Measurements from ENCODE around the gene WDR37.

WDR37 gene

GRCh38 chr10:1149793-1150637 lies 93.8 kb downstream of the WDR37 start:
- H3K36me3 Mint-ChIP-seq (ENCODE audit: low read depth): peaks cover 6% of the 10 kb centered on the region
- H3K27me3 Mint-ChIP-seq (ENCODE audit: low read depth, poor library complexity): peaks cover 5% of the 10 kb centered on the region
- no peak overlapping the region for H3K4me3 Mint-ChIP-seq
- no peak overlapping the region for H3K27ac Mint-ChIP-seq
- H3K9me3 Mint-ChIP-seq: peaks cover 28% of the 10 kb centered on the region
- no peak for DNase-seq
- peaks cover 32% of the 10 kb centered on the region for H3K4me1 Mint-ChIP-seq
- no peak for TF ChIP-seq CTCF (IDR thresholded peaks at IDR 0.05)

GRCh38 chr10:1150638-1150955 lies 94.4 kb downstream of the WDR37 start:
- no peak for DNase-seq
- Mint-ChIP-seq H3K9me3 (peaks cover 23% of the 10 kb centered on the region), H3K27ac (no peak overlapping the region), H3K36me3 (ENCODE audit: low read depth) (peaks cover 6% of the 10 kb centered on the region), H3K27me3 (ENCODE audit: low read depth, poor library complexity) (peaks cover 8% of the 10 kb centered on the region), H3K4me1 (peaks cover 38% of the 10 kb centered on the region), H3K4me3 (no peak overlapping the region)
- no peak for TF ChIP-seq CTCF (IDR thresholded peaks at IDR 0.05)

GRCh38 chr10:1151076-1152033 lies 95.2 kb downstream of the WDR37 start:
- peaks cover 15% of the 10 kb centered on the region for H3K9me3 Mint-ChIP-seq
- H3K4me1 Mint-ChIP-seq: peaks cover 43% of the 10 kb centered on the region
- no peak overlapping the region for H3K4me3 Mint-ChIP-seq
- no peak for TF ChIP-seq CTCF (IDR thresholded peaks at IDR 0.05)
- no peak overlapping the region for H3K27ac Mint-ChIP-seq
- peaks cover 8% of the 10 kb centered on the region for H3K27me3 Mint-ChIP-seq (ENCODE audit: low read depth, poor library complexity)
- H3K36me3 Mint-ChIP-seq (ENCODE audit: low read depth): peaks cover 6% of the 10 kb centered on the region
- DNase-seq: no peak

- DNase-seq: no peak
- H3K4me3 Mint-ChIP-seq: no peak overlapping the region
- peaks cover 13% of the 10 kb centered on the region for H3K27me3 Mint-ChIP-seq (ENCODE audit: low read depth, poor library complexity)
- no peaks in the 10 kb centered on the region for H3K36me3 Mint-ChIP-seq (ENCODE audit: low read depth)
- H3K27ac Mint-ChIP-seq: peak overlapping the region; percentile 57
- TF ChIP-seq CTCF (IDR thresholded peaks at IDR 0.05): no peak
- H3K9me3 Mint-ChIP-seq: peaks cover 6% of the 10 kb centered on the region
- peaks cover 55% of the 10 kb centered on the region for H3K4me1 Mint-ChIP-seq
Observed at GRCh38 chr10:1152386-1153250, 96.4 kb downstream of the WDR37 start.

- TF ChIP-seq CTCF (IDR thresholded peaks at IDR 0.05): no peak
- peaks cover 11% of the 10 kb centered on the region for H3K27me3 Mint-ChIP-seq (ENCODE audit: low read depth, poor library complexity)
- H3K4me1 Mint-ChIP-seq: peaks cover 55% of the 10 kb centered on the region
- no peak overlapping the region for H3K27ac Mint-ChIP-seq
- DNase-seq: no peak
- no peak overlapping the region for H3K4me3 Mint-ChIP-seq
- peaks cover under 1% of the 10 kb centered on the region for H3K9me3 Mint-ChIP-seq
- H3K36me3 Mint-ChIP-seq (ENCODE audit: low read depth): no peaks in the 10 kb centered on the region
Observed at GRCh38 chr10:1153251-1153763, 97.1 kb downstream of the WDR37 start.
